IMR-90 (cell line): ENCODE results near the gene SERPINF2. TPM values are rescaled to one million over a fixed set of nuclear protein-coding genes. Genes with fewer than 3 reads are reported as not detected.

Source experiments
- ATAC-seq: fragments of 200-7000 bp; cut with Tn5 transposase; 2 replicates; pipeline ENCODE4 v1.9.1; 2020; ENCODE audit warnings: low read depth, mild to moderate bottlenecking, moderate library complexity
- BruUV-seq: library from RNA; stranded (reverse); fragments of 400-500 nt; replicated peaks from 2 replicates; lab custom pipeline; 2021; lab: Mats Ljungman, UMichigan
- CTCF ChIA-PET: fragments of 300-600 bp; formaldehyde crosslinking; extraction: SDS; loops from one replicate; lab custom pipeline; 2021; ENCODE audit warnings: antibody characterized with exemption; lab: Yijun Ruan, JAX
- POLR2A ChIA-PET: fragments of 300-600 bp; sonication (Branson Sonifier 250); formaldehyde crosslinking; loops from one replicate; lab custom pipeline; 2022; ENCODE audit warnings: antibody characterized with exemption; ENCODE audit not compliant: unreplicated experiment; lab: Charles Lee
- DNase-seq: peaks from one replicate; pipeline ENCODE4 v3.0.0; 2013
- H2AFZ ChIP-seq: replicated peaks from 2 replicates; pipeline ENCODE3; 2013; ENCODE audit warnings: low read length, mild to moderate bottlenecking; ENCODE audit not compliant: poor library complexity
- H2AK5ac ChIP-seq: 2 replicates; pipeline ENCODE4 v1.6.1; 2013; ENCODE audit warnings: low read depth, low read length, inconsistent platforms
- H2AK9ac ChIP-seq: replicated peaks from 2 replicates; pipeline ENCODE3; 2013; ENCODE audit warnings: mild to moderate bottlenecking, low read depth, low read length, moderate library complexity; ENCODE audit not compliant: poor library complexity
- H2BK120ac ChIP-seq: 2 replicates; pipeline ENCODE4 v1.6.1; 2013; ENCODE audit warnings: low read depth, low read length, inconsistent platforms
- H2BK15ac ChIP-seq: 3 replicates; pipeline ENCODE4 v1.6.1; 2013; ENCODE audit warnings: low read depth, low read length, inconsistent platforms
- H2BK20ac ChIP-seq: 2 replicates; pipeline ENCODE4 v1.6.1; 2013; ENCODE audit warnings: low read depth, mild to moderate bottlenecking, inconsistent platforms, low read length, moderate library complexity
- H2BK5ac ChIP-seq: 2 replicates; pipeline ENCODE4 v1.6.1; 2013; ENCODE audit warnings: mild to moderate bottlenecking, low read depth, low read length, inconsistent platforms; ENCODE audit not compliant: poor library complexity, severe bottlenecking
- H3K14ac ChIP-seq: replicated peaks from 2 replicates; pipeline ENCODE4 v1.6.1; 2013; ENCODE audit warnings: low read depth, low read length, inconsistent platforms
- H3K18ac ChIP-seq: 2 replicates; pipeline ENCODE4 v1.6.1; 2013; ENCODE audit warnings: low read depth, low read length, control low read depth
- H3K23ac ChIP-seq: 2 replicates; pipeline ENCODE4 v1.6.1; 2013; ENCODE audit warnings: low read depth, low read length, inconsistent platforms
- H3K27ac ChIP-seq: 2 replicates; pipeline ENCODE4 v1.5.1; 2013; ENCODE audit warnings: mild to moderate bottlenecking, control low read depth, low read length; ENCODE audit not compliant: insufficient read depth
- H3K27me3 ChIP-seq: 2 replicates; pipeline ENCODE4 v1.6.1; 2013; ENCODE audit warnings: low read length; ENCODE audit not compliant: control insufficient read depth, insufficient read depth
- H3K36me3 ChIP-seq: 2 replicates; pipeline ENCODE4 v1.6.1; 2013; ENCODE audit warnings: low read length, mixed read lengths; ENCODE audit not compliant: control insufficient read depth, insufficient read depth
- H3K4ac ChIP-seq: 2 replicates; pipeline ENCODE4 v1.6.1; 2013; ENCODE audit warnings: low read depth, low read length, inconsistent platforms
- H3K4me1 ChIP-seq: 2 replicates; pipeline ENCODE4 v1.6.1; 2013; ENCODE audit warnings: low read length, mixed read lengths; ENCODE audit not compliant: control insufficient read depth, insufficient read depth
- H3K4me2 ChIP-seq: 2 replicates; pipeline ENCODE4 v1.6.1; 2013; ENCODE audit warnings: low read depth, mild to moderate bottlenecking, control low read depth, low read length, moderate library complexity
- H3K4me3 ChIP-seq: 2 replicates; pipeline ENCODE4 v1.5.1; 2013; ENCODE audit warnings: low read depth, mild to moderate bottlenecking, control low read depth, low read length, moderate library complexity; ENCODE audit not compliant: insufficient read depth
- H3K56ac ChIP-seq: 2 replicates; pipeline ENCODE4 v1.6.1; 2013; ENCODE audit warnings: low read length, inconsistent platforms; ENCODE audit not compliant: insufficient read depth; ENCODE audit errors: extremely low read depth
- H3K79me1 ChIP-seq, 2 experiments: 2 replicates each; pipeline ENCODE4 v1.6.1; 2013; ENCODE audit warnings: low read length in 2 of 2, inconsistent platforms in 1 of 2, low read depth in 1 of 2
- H3K9ac ChIP-seq: 2 replicates; pipeline ENCODE4 v1.6.1; 2013; ENCODE audit warnings: low read depth, low read length, control low read depth
- H3K9me1 ChIP-seq: 2 replicates; pipeline ENCODE4 v1.6.1; 2013; ENCODE audit warnings: low read length, inconsistent platforms; ENCODE audit not compliant: insufficient read depth
- H3K9me3 ChIP-seq: 2 replicates; pipeline ENCODE4 v1.6.1; 2013; ENCODE audit warnings: low read length; ENCODE audit not compliant: control insufficient read depth, insufficient read depth
- H4K20me1 ChIP-seq: 2 replicates; pipeline ENCODE4 v1.6.1; 2013; ENCODE audit warnings: low read length, inconsistent platforms; ENCODE audit not compliant: insufficient read depth
- H4K5ac ChIP-seq: 2 replicates; pipeline ENCODE4 v1.6.1; 2013; ENCODE audit warnings: mild to moderate bottlenecking, low read depth, low read length, control low read depth
- H4K8ac ChIP-seq, 2 experiments: 2 replicates each; pipeline ENCODE4 v1.6.1; 2013; ENCODE audit warnings: low read depth in 2 of 2, low read length in 2 of 2, control low read depth in 1 of 2, inconsistent platforms in 1 of 2
- H4K91ac ChIP-seq: 2 replicates; pipeline ENCODE4 v1.6.1; 2013; ENCODE audit warnings: low read depth, low read length, inconsistent platforms; ENCODE audit not compliant: insufficient read depth
- CTCF ChIP-seq: conservative IDR thresholded peaks from 2 replicates; pipeline ENCODE4 v1.5.1; 2012; ENCODE audit warnings: mild to moderate bottlenecking, low read depth, low read length, improper control_type of control experiment
- ELK1 ChIP-seq: fragments of 150-350 bp; IDR thresholded peaks from 2 replicates; pipeline ENCODE4 v1.6.1; 2016; ENCODE audit warnings: low read depth, mild to moderate bottlenecking, low read length, moderate library complexity, borderline replicate concordance
- MAFK ChIP-seq: IDR thresholded peaks from 2 replicates; pipeline ENCODE4 v1.6.1; 2012; ENCODE audit warnings: low read depth, low read length, improper control_type of control experiment
- MXI1 ChIP-seq: IDR thresholded peaks from 2 replicates; pipeline ENCODE4 v1.6.1; 2012; ENCODE audit warnings: low read depth, mild to moderate bottlenecking, low read length, moderate library complexity, borderline replicate concordance
- NFE2L2 ChIP-seq: fragments of 150-350 bp; IDR thresholded peaks from 2 replicates; pipeline ENCODE4 v1.6.1; 2016; ENCODE audit warnings: low read depth, mild to moderate bottlenecking, low read length
- POLR2A ChIP-seq: IDR thresholded peaks from 2 replicates; pipeline ENCODE4 v1.6.1; 2012; ENCODE audit warnings: mild to moderate bottlenecking, low read depth, low read length
- RCOR1 ChIP-seq: IDR thresholded peaks from 2 replicates; pipeline ENCODE4 v1.6.1; 2012; ENCODE audit warnings: mild to moderate bottlenecking, low read length, improper control_type of control experiment; ENCODE audit not compliant: insufficient replicate concordance
- WGBS, 2 experiments: methylation state at CpG; one replicate each; pipeline versions ENCODE4 v1.1.5 to v1.1.7; 2013; ENCODE audit warnings: missing lambda C conversion rate in 2 of 2; ENCODE audit not compliant: insufficient read length in 1 of 2; ENCODE audit errors: extremely low coverage in 2 of 2; 5-methylcytosine and 5-hydroxymethylcytosine counted together
- dilution Hi-C: fragments of 300-500 bp; cut with HindIII; formaldehyde crosslinking; loops from one replicate; pipeline ENCODE4 v1.14.3; 2018; ENCODE audit warnings: low sequenced_read_pairs; ENCODE audit not compliant: unreplicated experiment
- in situ Hi-C: fragments of 300-500 bp; cut with MboI; formaldehyde crosslinking; loops from 3 replicates; pipeline ENCODE4 v1.14.3; 2019; ENCODE audit warnings: low sequenced_read_pairs, inconsistent platforms, mixed read lengths
- intact Hi-C: fragments of 100-400 bp; cut with micrococcal nuclease; formaldehyde crosslinking; loops from 2 replicates; pipeline ENCODE4 v1.10.0; 2022
- polyA plus RNA-seq, 3 experiments: library from polyadenylated mRNA; depleted of rRNA; stranded (reverse); fragments of >200 nt; gene quantifications; 2 replicates each; pipeline ENCODE4 v1.2.3, GENCODE V29; 2012; ENCODE audit warnings: low replicate concordance in 1 of 3
- total RNA-seq: library from RNA; depleted of rRNA; stranded (reverse); fragments of >200 nt; gene quantifications from 2 replicates; pipeline ENCODE4 v1.2.3, GENCODE V29; 2012

Gene SERPINF2
- total and polyA plus RNA-seq, 2 of the 4 experiments (the other 2 are of a cell fraction): not detected

DNA sequence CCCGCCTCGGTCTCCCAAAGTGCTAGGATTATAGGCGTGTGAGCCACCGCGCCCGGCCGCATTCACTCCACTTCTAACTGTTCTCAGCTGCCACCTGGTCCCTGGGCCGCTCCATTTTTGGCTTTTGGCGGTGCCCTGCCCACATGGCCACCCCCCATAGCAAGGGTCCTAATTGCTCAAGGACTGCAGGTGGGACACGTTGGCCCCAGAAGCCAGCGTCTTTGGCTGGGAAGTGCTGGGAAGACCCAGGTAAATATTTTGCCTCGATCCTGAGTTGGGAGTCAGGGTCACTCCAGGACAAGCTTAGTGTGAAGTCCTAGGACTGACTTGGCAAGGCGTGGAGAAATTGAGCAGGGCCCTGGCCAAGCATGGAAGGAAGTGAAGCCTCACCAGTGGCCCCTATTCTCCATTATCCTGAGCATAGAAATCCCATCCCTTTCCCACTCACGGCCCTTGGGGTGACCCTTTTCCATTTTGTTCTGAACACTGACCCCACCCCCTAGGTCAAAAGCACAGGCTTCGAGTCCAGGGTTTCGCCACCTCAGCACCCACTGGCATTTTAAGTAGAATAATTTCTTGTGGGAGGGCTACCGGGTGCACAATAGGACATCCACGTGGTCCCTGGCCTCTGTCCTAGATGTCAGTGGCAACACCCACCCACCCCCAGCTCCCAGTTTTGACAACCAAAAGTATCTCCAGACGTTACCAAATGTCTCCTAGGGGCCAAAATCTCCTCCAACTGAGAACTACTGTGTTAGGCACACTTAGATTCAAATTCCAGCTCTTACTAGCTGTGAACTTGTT lies 24.1 kb upstream of the SERPINF2 start:
- TF ChIP-seq CTCF (no peak), MXI1 (no peak), RCOR1 (no peak), POLR2A (no peak), MAFK (no peak), ELK1 (no peak), NFE2L2 (no peak)
- peak overlapping the region; percentile 35 for H2BK5ac ChIP-seq
- dilution Hi-C loops (no loop called here), intact Hi-C loops (loop anchor here (5.0 kb wide), 1 partner anchor 324 kb away; the partner anchor contains the start of gene OVCA2), in situ Hi-C loops (loop anchor here (25.0 kb wide), 1 partner anchor 319 kb away; the partner anchor contains the start of genes DPH1, OVCA2 and RTN4RL1)
- POLR2A ChIA-PET: no interaction called here
- H4K5ac ChIP-seq: peak overlapping the region; percentile 27; the same call in 1 of the 2 replicates
- peaks cover 10% of the 10 kb centered on the region for H3K4me1 ChIP-seq
- H3K36me3 ChIP-seq: peaks cover 11% of the 10 kb centered on the region
- peak overlapping the region; percentile 53 for H4K91ac ChIP-seq
- peak overlapping the region; percentile 64 for H2BK120ac ChIP-seq
- CTCF ChIA-PET: interaction anchor here (0.6 to 5.1 kb wide), 2 partner anchors 52 to 64 kb away, joined by 3 to 31 read pairs; no protein-coding TSS in a partner anchor
- no peak overlapping the region for H3K23ac ChIP-seq
- peak overlapping the region; percentile 8 for H2AFZ ChIP-seq
- H3K9me3 ChIP-seq: no peaks in the 10 kb centered on the region
- H2AK9ac ChIP-seq: peak overlapping the region; percentile 96
- H3K18ac ChIP-seq: no peak overlapping the region
- peak overlapping the region; percentile 5; the same call in 1 of the 2 replicates for H3K14ac ChIP-seq
- H4K20me1 ChIP-seq: peaks cover 20% of the 10 kb centered on the region
- no TSS peak for BruUV-seq
- ATAC-seq (no peak), DNase-seq (no peak)
- H2AK5ac ChIP-seq: peak overlapping the region; percentile 84
- peak overlapping the region; percentile 99 for H3K4ac ChIP-seq
- no peaks in the 10 kb centered on the region for H3K27me3 ChIP-seq
- no peak overlapping the region for H3K4me3 ChIP-seq
- H2BK20ac ChIP-seq: peak overlapping the region; percentile 69; the same call in 1 of the 2 replicates
- H3K79me1 ChIP-seq: peaks cover 0 to 27% of the 10 kb centered on the region in 2 experiments; a peak in 2 of 4 replicates
- H2BK15ac ChIP-seq: peak overlapping the region; percentile 62; the same call in 2 of the 3 replicates
- H3K4me2 ChIP-seq: no peak overlapping the region
- 97% methylated on average over 6 of the region's 19 CpGs; no CpG with 5 or more reads in 1 of the 2 experiments for WGBS, 2 experiments
- peak overlapping the region; percentile 88 for H3K27ac ChIP-seq
- no peak overlapping the region for H3K56ac ChIP-seq
- H3K9ac ChIP-seq: no peak overlapping the region
- peak overlapping the region; percentile 50 to 84; a peak in 3 of 4 replicates for H4K8ac ChIP-seq
- H3K9me1 ChIP-seq: no peaks in the 10 kb centered on the region; the same call in 1 of the 2 replicates
